Activated naive CD8-positive, alpha-beta T cell treated with anti-CD3 and anti-CD28 coated beads, Interleukin-2, amount 50 U/mL, for 24 hours (primary cell): ENCODE results near the gene ASPHD1.
"Not testable (repeated sequence)": the region's sequence is repeated elsewhere in the genome, so short reads cannot be mapped to it uniquely, and the experiment has no call there.

Experiments
- ATAC-seq: fragments of 150-1000 bp; cut with Tn5 transposase; one replicate; pipeline ENCODE4 v1.10.0; 2021
- DNase-seq: peaks from one replicate; pipeline ENCODE4 v3.0.0; 2021
- H3K27ac Mint-ChIP-seq: one replicate; pipeline ENCODE4 v1.8.0; 2021; ENCODE audit warnings: mild to moderate bottlenecking, mixed read lengths
- H3K27me3 Mint-ChIP-seq: one replicate; pipeline ENCODE4 v1.8.0; 2021; ENCODE audit warnings: mixed read lengths
- H3K36me3 Mint-ChIP-seq: one replicate; pipeline ENCODE4 v1.8.0; 2021; ENCODE audit warnings: low read depth, mixed read lengths
- H3K4me1 Mint-ChIP-seq: one replicate; pipeline ENCODE4 v1.8.0; 2021; ENCODE audit warnings: mixed read lengths
- H3K4me3 Mint-ChIP-seq: one replicate; pipeline ENCODE4 v1.8.0; 2021; ENCODE audit warnings: mild to moderate bottlenecking, moderate library complexity, mixed read lengths
- H3K9me3 Mint-ChIP-seq: one replicate; pipeline ENCODE4 v1.8.0; 2021; ENCODE audit warnings: mixed read lengths

Gene ASPHD1

DNA sequence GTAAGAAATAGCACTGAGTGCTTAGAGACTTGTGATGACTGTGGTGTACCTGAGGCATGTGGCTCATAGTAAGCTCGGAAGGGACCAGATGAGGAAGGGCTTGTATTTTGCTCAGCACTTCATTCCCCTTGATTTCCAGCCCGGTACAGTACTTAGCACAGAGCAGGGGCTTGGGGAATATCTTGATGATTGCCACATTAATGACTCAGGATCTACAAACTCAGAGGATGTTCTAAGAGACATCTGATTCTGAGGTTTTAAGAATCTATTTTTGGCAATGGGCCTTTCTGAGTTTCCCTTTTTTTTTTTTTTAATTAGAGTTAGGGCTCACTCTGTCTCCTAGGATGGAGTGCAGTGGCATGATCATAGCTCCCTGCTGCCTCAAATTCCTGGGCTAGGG is 9.1 kb downstream of the ASPHD1 start:
- DNase-seq (no peak), ATAC-seq (no peak)
- peaks cover 10% of the 10 kb centered on the region for H3K36me3 Mint-ChIP-seq
- no peaks in the 10 kb centered on the region for H3K9me3 Mint-ChIP-seq
- H3K4me1 Mint-ChIP-seq, result no peaks in the 10 kb centered on the region
- H3K4me3 Mint-ChIP-seq, result no peak overlapping the region
- no peaks in the 10 kb centered on the region for H3K27me3 Mint-ChIP-seq
- H3K27ac Mint-ChIP-seq, result no peak overlapping the region

DNA sequence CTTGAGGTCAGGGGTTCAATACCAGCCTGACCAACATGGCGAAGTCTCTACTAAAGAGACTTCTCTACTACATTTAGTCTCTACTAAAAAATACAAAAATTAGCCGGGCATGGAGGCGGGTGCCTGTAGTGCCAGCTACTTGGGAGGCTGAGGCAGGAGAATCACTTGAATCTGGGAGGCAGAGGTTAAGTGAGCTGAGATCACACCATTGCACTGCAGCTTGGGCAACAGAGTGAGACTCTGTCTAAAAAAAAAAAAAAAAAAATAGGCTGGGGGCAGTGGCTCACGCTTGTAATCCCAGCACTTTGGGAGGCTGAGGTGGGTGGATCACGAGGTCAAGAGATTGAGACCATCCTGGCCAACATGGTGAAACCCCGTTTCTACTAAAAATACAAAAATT is 9.6 kb downstream of the ASPHD1 start:
- H3K4me3 Mint-ChIP-seq, H3K9me3 Mint-ChIP-seq, DNase-seq, H3K36me3 Mint-ChIP-seq, H3K4me1 Mint-ChIP-seq, H3K27me3 Mint-ChIP-seq, ATAC-seq, H3K27ac Mint-ChIP-seq: not testable (repeated sequence)

DNA sequence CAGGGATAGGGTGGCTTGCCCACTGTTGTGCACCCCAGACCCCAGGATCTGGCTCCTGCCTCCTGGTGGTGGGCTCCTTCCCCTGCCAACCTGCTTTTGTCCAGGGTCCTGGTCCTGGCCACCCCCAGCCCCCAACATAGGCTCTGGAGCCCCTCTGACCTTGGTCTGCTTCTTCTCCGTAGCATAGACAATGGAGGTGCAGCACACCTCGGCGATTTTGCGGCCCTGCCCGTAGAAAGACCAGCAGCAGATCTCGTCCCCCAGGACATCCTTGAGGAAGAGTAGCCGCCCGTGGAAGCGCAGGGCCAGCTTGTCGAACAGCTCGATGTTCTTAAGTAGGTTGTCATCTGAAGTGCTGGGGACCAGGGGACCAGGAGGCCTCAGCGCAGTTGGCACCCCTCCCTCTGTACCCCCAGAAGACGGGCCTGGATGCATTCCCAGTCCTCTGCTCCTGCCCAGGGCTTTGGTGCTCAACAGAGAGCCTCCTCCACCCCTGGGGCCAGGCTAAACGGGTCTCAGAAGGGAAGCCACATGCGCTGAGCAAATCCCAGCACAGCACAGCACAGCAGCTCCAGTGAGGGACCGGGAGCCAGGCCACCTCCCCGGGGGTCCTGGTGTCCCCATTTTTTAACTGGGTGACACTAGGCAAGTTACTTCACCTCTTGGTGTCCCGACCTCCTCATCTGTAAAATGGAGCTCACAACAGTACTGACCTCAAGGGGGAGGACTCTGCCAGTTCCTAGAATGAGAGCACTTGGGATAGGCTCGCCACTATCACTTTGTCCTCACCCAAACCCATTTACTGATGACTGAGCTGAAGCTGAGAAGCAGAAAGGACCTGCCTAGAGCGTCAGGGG is 10.8 kb downstream of the ASPHD1 start:
- H3K27me3 Mint-ChIP-seq, result no peaks in the 10 kb centered on the region
- no peak for DNase-seq
- no peak overlapping the region for H3K27ac Mint-ChIP-seq
- no peak for ATAC-seq
- peaks cover 12% of the 10 kb centered on the region for H3K36me3 Mint-ChIP-seq
- H3K4me3 Mint-ChIP-seq, result no peak overlapping the region
- peaks cover 9% of the 10 kb centered on the region for H3K4me1 Mint-ChIP-seq
- no peaks in the 10 kb centered on the region for H3K9me3 Mint-ChIP-seq

DNA sequence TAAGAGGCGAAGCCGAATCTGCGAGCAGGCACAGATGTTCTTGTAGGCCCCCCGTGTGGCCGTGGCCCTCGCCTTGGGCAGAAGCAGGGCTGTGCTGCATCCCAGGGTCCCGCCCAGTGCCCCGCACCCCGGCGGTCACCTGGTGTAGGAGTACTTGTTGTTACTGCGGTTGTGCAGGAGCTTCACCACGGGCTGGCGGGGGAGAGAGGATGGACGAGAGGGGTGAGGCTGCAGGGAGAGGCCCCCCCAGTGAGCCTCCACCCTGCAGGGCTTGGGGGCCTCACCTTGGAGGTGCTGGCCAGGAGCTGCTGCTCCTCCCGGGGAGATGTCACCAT is 11.4 kb downstream of the ASPHD1 start:
- Mint-ChIP-seq H3K4me1 (peaks cover 11% of the 10 kb centered on the region), H3K27me3 (no peaks in the 10 kb centered on the region), H3K4me3 (no peak overlapping the region), H3K36me3 (peaks cover 12% of the 10 kb centered on the region), H3K27ac (no peak overlapping the region), H3K9me3 (no peaks in the 10 kb centered on the region)
- ATAC-seq, result no peak
- no peak for DNase-seq

DNA sequence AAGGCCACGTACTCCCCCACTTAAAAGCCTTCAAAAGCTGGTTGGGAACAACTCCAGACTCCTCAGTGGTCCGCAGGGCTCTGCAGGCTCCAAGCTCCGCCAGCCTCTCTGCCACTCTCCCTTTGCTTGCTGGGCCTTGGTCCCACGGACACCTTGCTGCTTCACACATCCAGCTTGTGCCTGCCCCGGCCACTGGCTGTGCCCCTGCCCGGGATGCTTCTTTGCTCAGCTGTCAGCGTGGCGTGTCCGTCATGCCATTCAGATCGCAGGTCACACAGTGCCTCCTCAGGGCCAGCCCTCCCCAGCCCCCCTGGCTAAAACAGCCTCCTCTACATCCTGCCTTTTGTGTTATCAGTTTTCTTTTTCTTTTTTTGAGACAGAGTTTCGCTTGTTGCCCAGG is 11.8 kb downstream of the ASPHD1 start:
- ATAC-seq (no peak), DNase-seq (no peak)
- H3K4me1 Mint-ChIP-seq, result peaks cover 11% of the 10 kb centered on the region
- peaks cover 14% of the 10 kb centered on the region for H3K36me3 Mint-ChIP-seq
- H3K27me3 Mint-ChIP-seq, result no peaks in the 10 kb centered on the region
- no peak overlapping the region for H3K4me3 Mint-ChIP-seq
- no peak overlapping the region for H3K27ac Mint-ChIP-seq
- H3K9me3 Mint-ChIP-seq, result no peaks in the 10 kb centered on the region

DNA sequence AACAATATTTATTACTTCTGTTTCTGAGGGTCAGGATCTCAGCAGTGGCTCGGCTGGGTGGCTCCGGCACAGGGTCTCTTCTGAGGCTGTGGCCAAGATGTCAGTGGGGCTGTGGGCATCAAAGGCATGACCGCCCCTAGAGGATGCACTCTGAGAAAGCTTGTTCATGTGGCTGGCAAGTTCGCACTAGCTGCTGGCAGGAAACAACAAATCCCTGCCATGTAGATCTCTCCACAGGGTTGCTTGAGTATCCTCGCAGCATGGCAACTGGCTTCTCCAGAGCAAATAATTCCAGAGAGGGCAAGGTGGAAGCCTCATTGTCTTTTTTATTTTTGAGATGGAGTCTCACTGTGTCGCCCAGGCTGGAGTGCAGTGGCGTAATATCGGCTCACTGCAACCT is 13.2 kb downstream of the ASPHD1 start:
- H3K27ac Mint-ChIP-seq, result no peak overlapping the region
- H3K27me3 Mint-ChIP-seq, result no peaks in the 10 kb centered on the region
- ATAC-seq (no peak), DNase-seq (no peak)
- H3K4me3 Mint-ChIP-seq, result no peak overlapping the region
- no peaks in the 10 kb centered on the region for H3K9me3 Mint-ChIP-seq
- H3K36me3 Mint-ChIP-seq, result peaks cover 15% of the 10 kb centered on the region
- peaks cover 11% of the 10 kb centered on the region for H3K4me1 Mint-ChIP-seq

DNA sequence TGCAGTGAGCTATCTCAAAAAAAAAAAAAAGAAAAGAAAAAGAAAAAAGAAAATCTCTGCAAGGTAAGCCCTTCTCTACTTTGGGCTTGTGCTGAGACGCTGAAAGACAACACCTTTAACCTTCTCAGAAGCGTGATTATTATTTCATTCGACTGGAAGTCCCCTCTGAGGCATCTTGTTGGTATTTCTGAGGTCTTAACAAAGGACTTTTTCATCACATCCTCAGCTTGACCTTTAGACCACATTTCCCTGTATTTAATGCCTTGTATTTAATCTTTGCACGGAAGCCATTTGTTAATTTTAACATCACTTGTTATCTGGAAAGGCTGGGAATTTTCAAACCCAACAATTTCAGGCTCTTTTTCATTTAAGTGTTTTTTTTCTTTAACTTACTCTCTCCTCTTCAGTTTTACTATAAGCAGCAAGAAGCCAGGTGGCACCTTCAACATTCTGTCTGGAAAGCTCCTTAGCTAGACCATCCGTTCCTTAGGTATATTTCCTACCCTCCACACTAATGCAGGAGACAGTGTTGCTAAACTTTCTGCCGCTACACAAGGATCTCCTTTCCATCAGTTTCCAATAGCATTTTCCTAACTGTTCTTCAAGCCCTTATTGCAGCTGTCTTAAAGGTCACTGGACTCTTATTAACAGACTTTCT is 15.4 kb downstream of the ASPHD1 start:
- Mint-ChIP-seq H3K4me1 (peaks cover 11% of the 10 kb centered on the region), H3K9me3 (no peaks in the 10 kb centered on the region), H3K4me3 (no peak overlapping the region), H3K36me3 (peaks cover 24% of the 10 kb centered on the region), H3K27me3 (no peaks in the 10 kb centered on the region), H3K27ac (peak overlapping the region; percentile 63)
- DNase-seq (no peak), ATAC-seq (no peak)

DNA sequence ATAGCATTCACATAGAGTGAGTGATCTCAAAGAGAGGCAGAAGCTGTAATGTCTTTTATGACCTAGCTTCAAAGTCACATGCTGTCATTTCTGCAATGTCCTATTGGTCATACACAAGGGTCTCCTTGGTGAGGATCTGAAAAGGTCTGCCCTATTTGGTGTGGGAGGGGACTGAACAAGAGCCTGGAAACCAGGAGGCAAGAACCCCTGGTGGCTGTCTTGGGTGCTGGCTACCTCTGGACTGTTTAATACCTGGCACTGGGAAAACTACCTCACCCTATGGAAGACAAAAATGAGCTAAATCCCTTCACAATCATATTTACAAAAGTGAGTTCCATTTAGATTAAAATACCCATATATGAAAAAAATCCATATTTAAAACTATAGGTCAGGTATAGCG is 16.7 kb downstream of the ASPHD1 start:
- no peaks in the 10 kb centered on the region for H3K9me3 Mint-ChIP-seq
- DNase-seq (no peak), ATAC-seq (no peak)
- peaks cover 11% of the 10 kb centered on the region for H3K4me1 Mint-ChIP-seq
- no peaks in the 10 kb centered on the region for H3K27me3 Mint-ChIP-seq
- H3K4me3 Mint-ChIP-seq, result no peak overlapping the region
- peaks cover 26% of the 10 kb centered on the region for H3K36me3 Mint-ChIP-seq
- no peak overlapping the region for H3K27ac Mint-ChIP-seq

DNA sequence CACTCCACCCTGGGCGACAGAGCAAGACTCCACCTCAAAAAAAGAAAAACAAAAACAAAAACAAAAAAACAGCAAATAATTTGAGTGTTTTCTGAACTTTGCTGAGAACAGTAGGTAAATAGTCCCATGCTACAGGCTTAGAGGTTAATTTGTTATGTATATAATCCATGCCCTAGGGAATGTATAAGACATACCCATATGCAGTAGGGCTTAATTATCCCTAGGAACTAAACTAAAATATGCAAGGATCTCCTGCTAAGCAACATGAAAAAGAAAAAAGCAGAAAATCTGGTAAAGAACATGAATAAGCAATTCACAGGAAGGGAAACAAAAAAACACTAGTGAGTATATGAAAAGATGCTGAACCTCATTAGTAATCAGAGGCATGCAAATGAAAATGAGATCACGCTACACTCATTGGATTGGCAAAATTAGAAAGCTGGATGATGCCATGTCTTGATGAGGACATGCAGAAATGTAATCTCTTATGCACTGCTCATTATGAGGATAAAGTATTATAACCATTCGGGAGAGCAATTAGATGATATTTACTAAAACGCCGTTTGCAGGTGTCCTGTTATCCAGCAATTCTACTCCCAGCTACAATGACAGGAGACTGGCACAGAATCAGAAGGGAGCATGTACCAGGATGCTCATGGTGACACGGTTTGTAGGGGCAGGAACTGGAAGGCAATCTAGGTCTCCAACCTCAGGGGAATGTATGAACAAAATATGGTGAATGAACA is 20.2 kb downstream of the ASPHD1 start:
- no peak overlapping the region for H3K27ac Mint-ChIP-seq
- H3K36me3 Mint-ChIP-seq, result peaks cover 31% of the 10 kb centered on the region
- DNase-seq (no peak), ATAC-seq (no peak)
- H3K4me3 Mint-ChIP-seq, result no peak overlapping the region
- H3K4me1 Mint-ChIP-seq, result peaks cover 29% of the 10 kb centered on the region
- no peaks in the 10 kb centered on the region for H3K27me3 Mint-ChIP-seq
- H3K9me3 Mint-ChIP-seq, result no peaks in the 10 kb centered on the region

DNA sequence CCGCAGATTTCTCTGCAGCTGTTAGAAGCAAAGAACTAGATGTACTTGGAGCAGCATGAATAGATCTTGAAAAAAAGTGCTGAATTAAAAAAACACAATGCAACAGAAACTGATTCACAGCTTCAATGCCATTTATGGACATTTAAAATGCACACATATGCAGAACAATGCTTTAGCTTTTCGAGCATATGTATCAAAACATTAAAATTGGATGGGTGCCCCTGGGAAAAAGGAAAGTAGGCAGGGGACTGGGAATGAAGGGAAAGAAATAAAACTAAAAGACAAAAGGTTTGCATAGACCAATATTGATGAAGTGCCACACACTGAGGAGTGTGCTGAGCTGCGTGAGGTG is 20.7 kb downstream of the ASPHD1 start:
- Mint-ChIP-seq H3K4me3 (no peak overlapping the region), H3K27me3 (no peaks in the 10 kb centered on the region), H3K36me3 (peaks cover 31% of the 10 kb centered on the region), H3K27ac (no peak overlapping the region), H3K4me1 (peaks cover 24% of the 10 kb centered on the region), H3K9me3 (no peaks in the 10 kb centered on the region)
- no peak for DNase-seq
- no peak for ATAC-seq

DNA sequence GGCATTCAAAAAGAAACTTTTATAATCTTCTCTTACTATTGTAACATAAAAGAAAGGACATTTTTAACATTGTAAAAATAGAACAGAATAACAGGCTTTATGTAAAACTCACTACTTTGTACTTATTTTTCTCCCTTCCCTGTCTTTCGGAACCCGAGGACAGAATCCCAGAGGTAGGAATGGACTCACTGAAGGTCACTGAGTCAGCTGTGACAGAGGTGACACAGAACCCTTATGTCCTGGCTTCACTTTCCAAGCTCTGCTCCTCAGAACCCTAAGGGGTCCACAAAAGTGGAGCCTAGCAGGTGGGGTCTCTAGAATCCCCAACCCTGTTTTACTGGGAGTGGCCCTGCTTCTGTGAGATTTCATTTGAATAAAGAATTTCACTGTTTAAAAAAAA is 22.0 kb downstream of the ASPHD1 start:
- H3K27ac Mint-ChIP-seq, result no peak overlapping the region
- DNase-seq (no peak), ATAC-seq (no peak)
- peaks cover 28% of the 10 kb centered on the region for H3K36me3 Mint-ChIP-seq
- H3K9me3 Mint-ChIP-seq, result no peaks in the 10 kb centered on the region
- H3K27me3 Mint-ChIP-seq, result no peaks in the 10 kb centered on the region
- H3K4me1 Mint-ChIP-seq, result peaks cover 35% of the 10 kb centered on the region
- no peak overlapping the region for H3K4me3 Mint-ChIP-seq

DNA sequence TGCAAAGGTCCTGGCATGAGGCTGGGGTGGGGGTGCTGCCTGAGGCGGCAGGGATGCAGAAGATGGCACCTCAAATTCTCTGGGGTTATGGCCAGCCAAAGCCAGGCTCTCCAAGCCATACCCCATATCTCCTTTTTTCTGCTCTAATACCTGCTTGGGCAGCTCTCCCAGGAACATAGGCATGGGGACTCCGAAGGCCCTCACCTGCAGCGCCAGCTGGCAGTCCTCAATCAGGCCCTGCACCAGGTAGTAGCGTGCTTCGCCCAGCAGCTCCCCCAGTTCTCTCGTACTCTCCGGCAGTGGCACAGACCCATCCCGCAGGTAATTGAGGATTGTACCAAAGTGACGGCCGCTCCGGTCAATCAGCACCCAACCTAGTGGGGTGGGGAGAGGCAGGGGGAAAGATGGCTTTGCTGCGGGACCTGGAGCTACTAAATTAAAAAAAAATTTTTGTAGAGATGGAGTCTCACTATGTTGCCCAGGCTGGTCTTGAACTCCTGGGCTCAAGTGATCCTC is 22.8 kb downstream of the ASPHD1 start:
- Mint-ChIP-seq H3K4me1 (peaks cover 37% of the 10 kb centered on the region), H3K36me3 (peaks cover 23% of the 10 kb centered on the region), H3K27me3 (no peaks in the 10 kb centered on the region), H3K4me3 (no peak overlapping the region), H3K9me3 (no peaks in the 10 kb centered on the region), H3K27ac (no peak overlapping the region)
- ATAC-seq (no peak), DNase-seq (no peak)

DNA sequence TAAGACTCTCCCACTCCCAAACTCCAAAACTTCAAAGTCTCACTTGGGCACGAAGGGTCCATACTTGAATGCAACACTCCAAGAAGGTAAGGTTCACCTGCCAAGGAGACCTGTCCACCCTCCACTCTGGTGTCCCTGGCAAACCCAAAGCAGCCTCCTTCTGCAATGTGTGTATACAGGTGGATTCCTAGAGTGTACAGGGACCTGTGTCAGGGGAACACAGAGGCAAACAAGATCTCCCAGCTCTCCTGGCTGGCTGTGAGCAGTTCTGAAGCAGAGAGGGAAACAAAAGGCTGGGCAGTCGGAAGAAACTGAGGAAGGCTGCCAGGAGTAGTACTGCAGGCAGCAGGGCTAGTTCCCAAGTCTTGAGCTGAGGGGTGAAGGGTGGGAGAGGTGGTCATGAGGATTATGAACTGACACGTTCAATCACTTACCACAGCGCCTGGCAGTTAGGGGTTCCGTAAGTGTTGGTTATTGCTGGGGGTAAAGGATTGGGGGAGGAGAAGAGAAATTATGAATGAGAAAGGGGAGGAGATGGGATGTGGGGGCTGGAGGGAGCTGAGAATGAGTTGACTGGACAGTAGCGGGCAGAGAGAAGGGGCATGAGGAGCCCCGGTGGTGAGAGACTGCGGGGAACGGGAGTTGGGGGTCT is 24.9 kb downstream of the ASPHD1 start:
- DNase-seq (no peak), ATAC-seq (peak; percentile 4)
- peaks cover 37% of the 10 kb centered on the region for H3K4me1 Mint-ChIP-seq
- peak overlapping the region; percentile 92 for H3K4me3 Mint-ChIP-seq
- no peaks in the 10 kb centered on the region for H3K9me3 Mint-ChIP-seq
- H3K27me3 Mint-ChIP-seq, result no peaks in the 10 kb centered on the region
- peak overlapping the region; percentile 86 for H3K27ac Mint-ChIP-seq
- peaks cover 17% of the 10 kb centered on the region for H3K36me3 Mint-ChIP-seq

DNA sequence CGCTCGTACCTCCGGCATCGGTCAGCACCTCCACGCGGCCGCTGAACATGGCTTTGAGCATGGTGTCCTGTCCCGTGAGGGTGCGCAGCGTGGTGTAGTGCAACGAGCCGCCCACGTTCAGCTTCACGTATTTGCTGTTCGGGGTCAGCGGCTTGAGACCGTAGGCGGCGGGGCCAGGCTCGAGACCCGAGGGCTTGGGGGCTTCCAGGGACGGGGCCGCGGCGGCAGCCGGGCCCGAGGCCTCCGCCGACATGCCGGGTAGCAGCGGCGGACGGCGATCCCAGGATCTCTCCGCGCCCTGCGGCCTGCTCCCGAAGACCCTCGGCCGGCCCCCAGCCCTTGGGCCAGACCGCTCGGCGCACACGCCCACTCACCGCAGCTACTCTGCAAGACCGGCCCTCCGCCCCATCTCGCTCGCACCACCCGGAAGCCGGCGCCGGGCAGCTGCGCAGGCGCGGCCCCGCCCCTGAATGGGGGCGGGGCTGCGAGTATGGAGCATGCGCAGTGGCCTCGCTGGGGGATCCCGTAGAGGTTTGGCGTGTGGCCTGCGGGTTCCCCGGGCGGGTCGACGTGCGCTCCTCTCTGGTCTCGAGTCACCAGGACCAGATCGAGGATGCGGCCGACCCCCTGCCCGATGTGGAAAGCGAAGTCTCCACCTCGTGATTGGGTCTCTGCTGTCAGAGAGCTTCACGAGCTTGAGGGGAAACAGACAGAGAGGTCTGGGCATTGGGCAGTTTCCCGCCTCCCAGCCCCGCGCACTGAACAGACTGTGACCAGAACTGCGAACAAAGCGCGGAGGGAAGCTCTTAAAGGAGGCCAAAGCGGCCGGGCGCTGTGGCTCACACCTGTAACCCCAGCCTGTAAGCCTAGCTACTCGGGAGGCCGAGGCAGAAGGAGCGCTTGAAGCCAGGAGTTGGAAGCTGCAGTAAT is 25.8 kb downstream of the ASPHD1 start, which contains the start of gene KCTD13:
Gene KCTD13, minus strand, starts transcription at position 446 of the 930 bp plus-strand sequence. Its CDS starts 193 bp downstream, at position 253.
- H3K27ac Mint-ChIP-seq, result peak within 1 kb of the TSS; percentile 93
- H3K4me1 Mint-ChIP-seq, result peaks cover 37% of the 10 kb centered on the region
- H3K9me3 Mint-ChIP-seq, result no peaks in the 10 kb centered on the region
- ATAC-seq, result peak; percentile 89
- H3K4me3 Mint-ChIP-seq, result peak within 1 kb of the TSS; percentile 92
- peaks cover 12% of the 10 kb centered on the region for H3K36me3 Mint-ChIP-seq
- no peaks in the 10 kb centered on the region for H3K27me3 Mint-ChIP-seq
- DNase-seq, result peak; percentile 91
